ENCODE measurements around the gene CBL.

The CBL gene

DNA sequence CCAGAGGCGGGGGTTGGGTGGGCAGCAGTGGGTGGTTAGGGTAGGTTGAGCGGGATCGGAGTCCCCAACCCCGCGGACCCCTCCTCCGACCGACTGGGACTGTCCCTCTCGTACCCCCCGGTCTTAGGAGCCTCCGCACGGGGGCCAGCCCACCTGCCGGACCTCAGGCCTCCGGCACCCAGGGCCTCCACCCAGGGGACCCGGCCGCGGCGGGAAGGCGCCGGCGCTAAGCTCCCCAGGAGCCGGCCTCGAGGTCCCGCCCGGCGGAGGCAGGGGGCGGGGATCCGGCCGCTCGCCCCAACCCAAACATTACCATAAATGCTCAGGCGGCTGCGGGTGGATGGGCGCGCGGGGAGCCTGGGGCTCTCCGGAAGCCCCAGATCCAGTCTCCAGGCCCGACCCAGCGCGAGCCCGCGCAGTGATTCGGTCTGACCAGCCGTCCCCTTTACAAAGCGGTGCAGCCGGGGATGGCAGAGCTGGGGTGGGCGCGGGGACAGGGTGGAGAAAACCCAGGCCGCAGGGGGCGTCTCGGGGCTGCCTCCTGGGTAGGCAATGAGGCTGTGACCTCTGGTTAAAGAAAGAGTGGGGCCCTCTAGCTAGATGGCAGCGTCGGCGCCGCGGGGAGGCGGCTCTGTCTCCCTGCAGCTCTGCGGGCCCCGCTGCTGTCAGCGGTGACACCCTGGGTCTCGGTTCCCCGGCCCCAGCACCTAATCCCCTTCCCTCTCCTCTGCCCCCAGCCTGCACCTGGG, 114.8 kb downstream of the CBL start (continued):
- TF ChIP-seq, protein P1, sequence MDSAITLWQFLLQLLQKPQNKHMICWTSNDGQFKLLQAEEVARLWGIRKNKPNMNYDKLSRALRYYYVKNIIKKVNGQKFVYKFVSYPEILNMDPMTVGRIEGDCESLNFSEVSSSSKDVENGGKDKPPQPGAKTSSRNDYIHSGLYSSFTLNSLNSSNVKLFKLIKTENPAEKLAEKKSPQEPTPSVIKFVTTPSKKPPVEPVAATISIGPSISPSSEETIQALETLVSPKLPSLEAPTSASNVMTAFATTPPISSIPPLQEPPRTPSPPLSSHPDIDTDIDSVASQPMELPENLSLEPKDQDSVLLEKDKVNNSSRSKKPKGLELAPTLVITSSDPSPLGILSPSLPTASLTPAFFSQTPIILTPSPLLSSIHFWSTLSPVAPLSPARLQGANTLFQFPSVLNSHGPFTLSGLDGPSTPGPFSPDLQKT (IDR thresholded peaks at IDR 0.05; ENCODE audit: borderline replicate concordance, low read depth, low read length) = no peak
- no peak for TF ChIP-seq ZNF529 (tag by site-specific recombination; IDR thresholded peaks at IDR 0.05; ENCODE audit: insufficient replicate concordance)
- TF ChIP-seq ZFP41 (tag by site-specific recombination; IDR thresholded peaks at IDR 0.05; ENCODE audit: borderline replicate concordance) = no peak

DNA sequence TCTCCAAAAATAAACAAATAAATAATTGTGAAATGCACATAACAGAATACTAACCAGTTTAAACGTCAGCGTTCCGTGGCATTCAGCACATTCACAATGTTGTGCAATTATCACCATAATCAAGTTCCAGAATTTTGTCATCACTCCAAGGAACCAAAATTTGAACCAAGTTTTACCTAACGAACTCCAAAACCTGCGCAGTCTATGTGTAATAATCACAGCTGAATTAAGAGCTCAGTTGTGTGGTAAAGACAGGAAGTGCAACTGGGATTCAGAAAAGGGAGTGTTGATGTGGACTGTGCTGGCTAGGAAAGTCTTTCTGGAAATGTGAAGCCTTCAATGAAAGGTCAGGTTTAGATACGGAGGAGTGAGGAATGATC, 116.2 kb downstream of the CBL start:
- TF ChIP-seq, protein P2, sequence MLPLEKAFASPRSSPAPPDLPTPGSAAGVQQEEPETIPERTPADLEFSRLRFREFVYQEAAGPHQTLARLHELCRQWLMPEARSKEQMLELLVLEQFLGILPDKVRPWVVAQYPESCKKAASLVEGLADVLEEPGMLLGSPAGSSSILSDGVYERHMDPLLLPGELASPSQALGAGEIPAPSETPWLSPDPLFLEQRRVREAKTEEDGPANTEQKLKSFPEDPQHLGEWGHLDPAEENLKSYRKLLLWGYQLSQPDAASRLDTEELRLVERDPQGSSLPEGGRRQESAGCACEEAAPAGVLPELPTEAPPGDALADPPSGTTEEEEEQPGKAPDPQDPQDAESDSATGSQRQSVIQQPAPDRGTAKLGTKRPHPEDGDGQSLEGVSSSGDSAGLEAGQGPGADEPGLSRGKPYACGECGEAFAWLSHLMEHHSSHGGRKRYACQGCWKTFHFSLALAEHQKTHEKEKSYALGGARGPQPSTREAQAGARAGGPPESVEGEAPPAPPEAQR (tag by site-specific recombination; IDR thresholded peaks at IDR 0.05) = no peak
- TF ChIP-seq ZNF221 (tag by site-specific recombination; IDR thresholded peaks at IDR 0.05; ENCODE audit: borderline replicate concordance) (no peak), PRDM1 (tag by site-specific recombination; IDR thresholded peaks at IDR 0.05) (no peak), ZBTB1 (tag by site-specific recombination; IDR thresholded peaks at IDR 0.05) (no peak), ZNF138 (tag by site-specific recombination; IDR thresholded peaks at IDR 0.05; ENCODE audit: borderline replicate concordance) (no peak), HOXC10 (CRISPR knock-in tag; IDR thresholded peaks at IDR 0.05) (no peak), ZNF610 (tag by site-specific recombination; IDR thresholded peaks at IDR 0.05; ENCODE audit: borderline replicate concordance) (no peak), ZNF239 (tag by site-specific recombination; IDR thresholded peaks at IDR 0.05) (no peak), ZNF155 (tag by site-specific recombination; IDR thresholded peaks at IDR 0.05) (no peak)
- TF ChIP-seq, protein P3, sequence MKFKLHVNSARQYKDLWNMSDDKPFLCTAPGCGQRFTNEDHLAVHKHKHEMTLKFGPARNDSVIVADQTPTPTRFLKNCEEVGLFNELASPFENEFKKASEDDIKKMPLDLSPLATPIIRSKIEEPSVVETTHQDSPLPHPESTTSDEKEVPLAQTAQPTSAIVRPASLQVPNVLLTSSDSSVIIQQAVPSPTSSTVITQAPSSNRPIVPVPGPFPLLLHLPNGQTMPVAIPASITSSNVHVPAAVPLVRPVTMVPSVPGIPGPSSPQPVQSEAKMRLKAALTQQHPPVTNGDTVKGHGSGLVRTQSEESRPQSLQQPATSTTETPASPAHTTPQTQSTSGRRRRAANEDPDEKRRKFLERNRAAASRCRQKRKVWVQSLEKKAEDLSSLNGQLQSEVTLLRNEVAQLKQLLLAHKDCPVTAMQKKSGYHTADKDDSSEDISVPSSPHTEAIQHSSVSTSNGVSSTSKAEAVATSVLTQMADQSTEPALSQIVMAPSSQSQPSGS (tag by site-specific recombination; IDR thresholded peaks at IDR 0.05; ENCODE audit: low read depth) = no peak
- no peaks in the 10 kb centered on the region for H3K9me3 ChIP-seq (ENCODE audit: control insufficient read depth, insufficient read depth, low read depth, low read length)
- POLR2A ChIA-PET = interaction anchor here (1.0 kb wide), 1 partner anchor 59 kb away, joined by 3 read pairs; no protein-coding TSS in a partner anchor
- H3K4me1 ChIP-seq (ENCODE audit: control insufficient read depth, insufficient read depth, low read length) = no peaks in the 10 kb centered on the region; the same call in 1 of the 2 replicates
- CTCF ChIA-PET = interaction anchor here (0.6 to 15.8 kb wide), 26 partner anchors 8 to 260 kb away, joined by 3 to 151 read pairs (median 6); partner anchors contain the start of genes C1QTNF5, C2CD2L, CBL and RNF26
- H3K4me3 ChIP-seq (ENCODE audit: low read depth, low read length) = no peak overlapping the region
- no peak overlapping the region for H3K27ac ChIP-seq (ENCODE audit: extremely low read depth, low read depth, low read length)
- H3K36me3 ChIP-seq (ENCODE audit: control insufficient read depth in 2 of 2, insufficient read depth in 1 of 2, low read length in 2 of 2) = no peaks in the 10 kb centered on the region

DNA sequence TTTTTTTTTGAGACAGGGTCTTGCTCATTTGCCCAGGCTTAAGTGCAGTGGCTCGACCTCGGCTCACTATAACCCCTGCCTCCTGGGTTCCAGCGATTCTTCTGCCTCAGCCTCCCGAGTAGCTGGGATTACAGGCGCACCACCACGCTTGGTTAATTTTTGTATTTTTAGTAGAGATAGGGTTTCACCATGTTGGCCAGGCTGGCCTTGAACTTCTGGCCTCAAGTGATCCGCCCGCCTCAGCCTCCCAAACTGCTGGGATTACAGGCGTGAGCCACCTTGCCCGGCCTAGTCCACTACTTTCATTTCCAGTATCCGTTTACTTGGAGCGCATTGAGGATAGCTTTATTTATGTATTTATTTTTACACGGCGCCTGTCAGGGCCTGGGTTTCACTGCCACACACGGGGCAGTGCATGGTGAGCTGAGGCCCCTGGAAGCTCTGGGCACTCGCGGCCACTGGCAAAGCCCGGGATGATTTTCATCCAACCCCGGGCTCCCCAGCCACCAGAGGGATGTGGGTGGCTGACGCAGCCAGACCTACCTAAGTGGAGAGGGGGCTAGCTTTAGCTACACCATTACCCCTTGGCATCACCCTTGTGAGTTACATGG, 116.9 kb downstream of the CBL start:
- POLR2A ChIA-PET = interaction anchor here (1.4 kb wide), 1 partner anchor 11 kb away, joined by 5 read pairs; the partner anchor contains the start of gene RNF26
- H3K9me3 ChIP-seq (ENCODE audit: control insufficient read depth, insufficient read depth, low read depth, low read length) = no peaks in the 10 kb centered on the region
- no peak overlapping the region for H3K4me3 ChIP-seq (ENCODE audit: low read depth, low read length)
- no peaks in the 10 kb centered on the region for H3K36me3 ChIP-seq (ENCODE audit: control insufficient read depth in 2 of 2, insufficient read depth in 1 of 2, low read length in 2 of 2)
- H3K4me1 ChIP-seq (ENCODE audit: control insufficient read depth, insufficient read depth, low read length) = no peaks in the 10 kb centered on the region; the same call in 1 of the 2 replicates
- no peak overlapping the region for H3K27ac ChIP-seq (ENCODE audit: extremely low read depth, low read depth, low read length)
- CTCF ChIA-PET = interaction anchor here (0.6 to 15.8 kb wide), 46 partner anchors 8 to 305 kb away, joined by 3 to 151 read pairs (median 5); partner anchors contain the start of genes C1QTNF5, C2CD2L, CBL and RNF26
- TF ChIP-seq, protein P4, sequence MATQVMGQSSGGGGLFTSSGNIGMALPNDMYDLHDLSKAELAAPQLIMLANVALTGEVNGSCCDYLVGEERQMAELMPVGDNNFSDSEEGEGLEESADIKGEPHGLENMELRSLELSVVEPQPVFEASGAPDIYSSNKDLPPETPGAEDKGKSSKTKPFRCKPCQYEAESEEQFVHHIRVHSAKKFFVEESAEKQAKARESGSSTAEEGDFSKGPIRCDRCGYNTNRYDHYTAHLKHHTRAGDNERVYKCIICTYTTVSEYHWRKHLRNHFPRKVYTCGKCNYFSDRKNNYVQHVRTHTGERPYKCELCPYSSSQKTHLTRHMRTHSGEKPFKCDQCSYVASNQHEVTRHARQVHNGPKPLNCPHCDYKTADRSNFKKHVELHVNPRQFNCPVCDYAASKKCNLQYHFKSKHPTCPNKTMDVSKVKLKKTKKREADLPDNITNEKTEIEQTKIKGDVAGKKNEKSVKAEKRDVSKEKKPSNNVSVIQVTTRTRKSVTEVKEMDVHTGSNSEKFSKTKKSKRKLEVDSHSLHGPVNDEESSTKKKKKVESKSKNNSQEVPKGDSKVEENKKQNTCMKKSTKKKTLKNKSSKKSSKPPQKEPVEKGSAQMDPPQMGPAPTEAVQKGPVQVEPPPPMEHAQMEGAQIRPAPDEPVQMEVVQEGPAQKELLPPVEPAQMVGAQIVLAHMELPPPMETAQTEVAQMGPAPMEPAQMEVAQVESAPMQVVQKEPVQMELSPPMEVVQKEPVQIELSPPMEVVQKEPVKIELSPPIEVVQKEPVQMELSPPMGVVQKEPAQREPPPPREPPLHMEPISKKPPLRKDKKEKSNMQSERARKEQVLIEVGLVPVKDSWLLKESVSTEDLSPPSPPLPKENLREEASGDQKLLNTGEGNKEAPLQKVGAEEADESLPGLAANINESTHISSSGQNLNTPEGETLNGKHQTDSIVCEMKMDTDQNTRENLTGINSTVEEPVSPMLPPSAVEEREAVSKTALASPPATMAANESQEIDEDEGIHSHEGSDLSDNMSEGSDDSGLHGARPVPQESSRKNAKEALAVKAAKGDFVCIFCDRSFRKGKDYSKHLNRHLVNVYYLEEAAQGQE (tag by site-specific recombination; IDR thresholded peaks at IDR 0.05) = no peak
- TF ChIP-seq ZNF571 (tag by site-specific recombination; IDR thresholded peaks at IDR 0.05) (no peak), KLF7 (tag by site-specific recombination; IDR thresholded peaks at IDR 0.05; ENCODE audit: borderline replicate concordance) (no peak), ZNF626 (tag by site-specific recombination; IDR thresholded peaks at IDR 0.05) (no peak), ZNF585B (tag by site-specific recombination; IDR thresholded peaks at IDR 0.05) (no peak), ZNF221 (tag by site-specific recombination; IDR thresholded peaks at IDR 0.05; ENCODE audit: borderline replicate concordance) (no peak), ZNF707 (tag by site-specific recombination; IDR thresholded peaks at IDR 0.05) (no peak), ZFP41 (tag by site-specific recombination; IDR thresholded peaks at IDR 0.05; ENCODE audit: borderline replicate concordance) (no peak), ZNF391 (tag by site-specific recombination; IDR thresholded peaks at IDR 0.05; ENCODE audit: borderline replicate concordance, low read depth) (no peak)
- TF ChIP-seq, protein P5, sequence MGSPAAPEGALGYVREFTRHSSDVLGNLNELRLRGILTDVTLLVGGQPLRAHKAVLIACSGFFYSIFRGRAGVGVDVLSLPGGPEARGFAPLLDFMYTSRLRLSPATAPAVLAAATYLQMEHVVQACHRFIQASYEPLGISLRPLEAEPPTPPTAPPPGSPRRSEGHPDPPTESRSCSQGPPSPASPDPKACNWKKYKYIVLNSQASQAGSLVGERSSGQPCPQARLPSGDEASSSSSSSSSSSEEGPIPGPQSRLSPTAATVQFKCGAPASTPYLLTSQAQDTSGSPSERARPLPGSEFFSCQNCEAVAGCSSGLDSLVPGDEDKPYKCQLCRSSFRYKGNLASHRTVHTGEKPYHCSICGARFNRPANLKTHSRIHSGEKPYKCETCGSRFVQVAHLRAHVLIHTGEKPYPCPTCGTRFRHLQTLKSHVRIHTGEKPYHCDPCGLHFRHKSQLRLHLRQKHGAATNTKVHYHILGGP (tag by site-specific recombination; IDR thresholded peaks at IDR 0.05) = no peak
